GM20000 (cell line): ENCODE measurements around the gene C1QTNF8.

Experiments
- DNase-seq: peaks from one replicate; pipeline ENCODE4 v3.0.0; 2012; ENCODE audit warnings: low spot score
- CTCF ChIP-seq: IDR thresholded peaks from 2 replicates; pipeline ENCODE4 v1.5.1; 2012; ENCODE audit warnings: mild to moderate bottlenecking, control low read depth; ENCODE audit errors: extremely low read depth, missing control alignments

The C1QTNF8 gene

GRCh38 chr16:1053700-1054368, 42.2 kb downstream of the C1QTNF8 start:
- TF ChIP-seq CTCF: no peak

GRCh38 chr16:1053121-1053521, 42.9 kb downstream of the C1QTNF8 start:
- DNase-seq: no peak
- no peak for TF ChIP-seq CTCF

More at GRCh38 chr16:1053700-1054368, 42.2 kb downstream of the C1QTNF8 start:
- DNase-seq: no peak

- no peak for DNase-seq
- TF ChIP-seq CTCF: no peak
Observed at GRCh38 chr16:1052721-1053120, 43.3 kb downstream of the C1QTNF8 start.

GRCh38 chr16:1051446-1051845, 44.6 kb downstream of the C1QTNF8 start:
- no peak for TF ChIP-seq CTCF
- DNase-seq: no peak

GRCh38 chr16:1050921-1051320, 45.1 kb downstream of the C1QTNF8 start:
- DNase-seq: no peak
- no peak for TF ChIP-seq CTCF

GRCh38 chr16:1050516-1050915, 45.5 kb downstream of the C1QTNF8 start:
- no peak for TF ChIP-seq CTCF
- DNase-seq: no peak

- TF ChIP-seq CTCF: no peak
- no peak for DNase-seq
Observed at GRCh38 chr16:1049976-1050247, 46.1 kb downstream of the C1QTNF8 start.
